Fibroblast of lung (primary cell): Measurements from ENCODE around the gene PROP1.
"Not testable (repeated sequence)": the region's sequence is repeated elsewhere in the genome, so short reads cannot be mapped to it uniquely, and the experiment has no call there.

Experiments
- EZH2 ChIP-seq: IDR thresholded peaks from 2 replicates; pipeline ENCODE4 v1.5.1; 2012; ENCODE audit warnings: low read length, control low read depth, mild to moderate bottlenecking; ENCODE audit errors: missing control alignments
- TF ChIP-seq, protein P1 (sequence below), 2 donors: IDR thresholded peaks in 1 of 2; conservative IDR thresholded peaks in 1 of 2; 1 replicate in 1 of 2; 2 replicates in 1 of 2; pipeline ENCODE4 v1.5.1; 2011 to 2012; ENCODE audit warnings: low read length in 2 of 2, control low read depth in 1 of 2, inconsistent platforms in 1 of 2, low read depth in 1 of 2, mild to moderate bottlenecking in 1 of 2

DNA sequence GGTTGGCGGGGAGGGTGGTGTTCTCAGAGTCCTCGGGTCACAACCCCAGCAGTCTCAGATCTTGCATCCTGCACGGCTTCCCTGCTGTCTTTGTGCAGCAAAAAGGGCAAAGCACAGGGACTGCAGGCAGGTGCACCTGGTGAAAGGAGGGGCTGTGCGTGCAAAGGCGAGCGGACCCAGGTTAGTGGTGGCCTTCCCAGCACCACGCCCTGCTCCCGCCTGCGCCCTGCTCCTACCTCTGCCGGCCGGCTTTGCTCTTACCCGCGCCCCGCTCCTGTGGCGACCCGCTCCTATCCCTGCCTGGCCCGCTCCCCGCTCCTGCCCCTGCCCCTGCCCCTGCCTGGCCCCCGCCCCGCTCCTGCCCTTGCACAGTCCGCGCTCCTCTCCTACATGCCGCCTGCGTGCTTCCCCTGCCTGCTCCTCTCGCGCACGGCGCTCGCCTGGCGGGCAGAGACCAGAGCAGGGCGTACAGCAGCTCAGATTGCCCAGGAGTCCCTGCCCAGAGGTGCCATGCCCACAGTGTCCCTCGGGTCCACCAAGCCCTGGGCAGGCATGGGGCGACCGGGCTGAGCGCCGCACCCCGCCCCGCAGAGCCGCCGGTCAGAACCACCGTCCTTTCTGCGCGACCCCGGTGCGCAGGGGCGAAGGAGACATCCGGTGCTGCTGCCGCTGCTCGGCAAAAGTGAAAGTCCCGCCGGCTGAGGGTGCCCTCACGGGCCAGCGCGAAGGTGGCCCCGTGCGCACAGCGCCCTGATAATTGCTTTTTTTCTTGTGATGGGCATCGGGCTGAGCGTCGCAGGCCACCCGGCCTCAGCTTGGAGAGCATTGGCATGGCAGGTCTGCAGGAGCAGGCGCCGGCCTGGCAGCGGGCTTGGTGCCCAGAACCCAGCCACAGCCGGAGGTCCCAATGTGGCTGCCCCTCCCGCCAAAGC is 52.0 kb downstream of the PROP1 start:
- TF ChIP-seq, protein P1, sequence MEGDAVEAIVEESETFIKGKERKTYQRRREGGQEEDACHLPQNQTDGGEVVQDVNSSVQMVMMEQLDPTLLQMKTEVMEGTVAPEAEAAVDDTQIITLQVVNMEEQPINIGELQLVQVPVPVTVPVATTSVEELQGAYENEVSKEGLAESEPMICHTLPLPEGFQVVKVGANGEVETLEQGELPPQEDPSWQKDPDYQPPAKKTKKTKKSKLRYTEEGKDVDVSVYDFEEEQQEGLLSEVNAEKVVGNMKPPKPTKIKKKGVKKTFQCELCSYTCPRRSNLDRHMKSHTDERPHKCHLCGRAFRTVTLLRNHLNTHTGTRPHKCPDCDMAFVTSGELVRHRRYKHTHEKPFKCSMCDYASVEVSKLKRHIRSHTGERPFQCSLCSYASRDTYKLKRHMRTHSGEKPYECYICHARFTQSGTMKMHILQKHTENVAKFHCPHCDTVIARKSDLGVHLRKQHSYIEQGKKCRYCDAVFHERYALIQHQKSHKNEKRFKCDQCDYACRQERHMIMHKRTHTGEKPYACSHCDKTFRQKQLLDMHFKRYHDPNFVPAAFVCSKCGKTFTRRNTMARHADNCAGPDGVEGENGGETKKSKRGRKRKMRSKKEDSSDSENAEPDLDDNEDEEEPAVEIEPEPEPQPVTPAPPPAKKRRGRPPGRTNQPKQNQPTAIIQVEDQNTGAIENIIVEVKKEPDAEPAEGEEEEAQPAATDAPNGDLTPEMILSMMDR (conservative IDR thresholded peaks at IDR 0.05 in 1 of 2, IDR thresholded peaks at IDR 0.05 in 1 of 2; ENCODE audit: low read depth in 1 of 2, low read length in 2 of 2): not testable (repeated sequence)
- not testable (repeated sequence) for TF ChIP-seq EZH2
